GM19328 (cell line): Measurements from ENCODE around the gene ZNF57.
A peak's percentile ranks its signal among the peaks of the same experiment; 100 is the strongest.
"Not testable (repeated sequence)": the region's sequence is repeated elsewhere in the genome, so short reads cannot be mapped to it uniquely, and the experiment has no call there.

Experiments used
- ATAC-seq: cut with Tn5 transposase; IDR thresholded peaks from one replicate; pipeline ENCODE4 v1.9.1; 2021; ENCODE audit warnings: mild to moderate bottlenecking, moderate library complexity; ENCODE audit not compliant: unreplicated experiment

Gene ZNF57

GRCh38 chr19:2950286-2951124, 49.8 kb downstream of the ZNF57 start:
- ATAC-seq, result peak; percentile 92

- ATAC-seq, result no peak
Observed at GRCh38 chr19:2952953-2953481, 52.3 kb downstream of the ZNF57 start.

GRCh38 chr19:2957160-2957559, 56.4 kb downstream of the ZNF57 start:
- no peak for ATAC-seq

- ATAC-seq, result no peak
Observed at GRCh38 chr19:2960120-2960519, 59.4 kb downstream of the ZNF57 start.

- ATAC-seq, result no peak
Observed at GRCh38 chr19:2962018-2962670, 61.4 kb downstream of the ZNF57 start.

GRCh38 chr19:2963122-2963521, 62.4 kb downstream of the ZNF57 start:
- ATAC-seq, result no peak

GRCh38 chr19:2963631-2964030, 62.9 kb downstream of the ZNF57 start:
- ATAC-seq, result not testable (repeated sequence)

- ATAC-seq, result no peak
Observed at GRCh38 chr19:2964874-2965273, 64.1 kb downstream of the ZNF57 start.

- no peak for ATAC-seq
Observed at GRCh38 chr19:2967972-2968371, 67.2 kb downstream of the ZNF57 start.
